GM23338 (cell line): ENCODE results near the gene CCDC50. TPM values are rescaled to one million over a fixed set of nuclear protein-coding genes. Genes with fewer than 3 reads are reported as not detected.

Source experiments
- ATAC-seq: fragments of 200-7000 bp; cut with Tn5 transposase; 3 replicates; pipeline ENCODE4 v1.9.1; 2020
- DNase-seq: peaks from one replicate; pipeline ENCODE4 v3.0.0-alpha.2; 2015; ENCODE audit warnings: low spot score
- H2AFZ ChIP-seq: fragments of 200-600 bp; sonication (generic); 2 replicates; pipeline ENCODE4 v1.8.0; 2016; ENCODE audit warnings: antibody characterized with exemption, mild to moderate bottlenecking, moderate library complexity
- H3F3A ChIP-seq: fragments of 200-600 bp; sonication (generic); replicated peaks from 2 replicates; pipeline ENCODE4 v1.8.0; 2017; ENCODE audit warnings: antibody characterized with exemption, mixed run types, low read depth
- H3K27ac ChIP-seq: fragments of 200-600 bp; sonication (generic); 2 replicates; pipeline ENCODE4 v1.6.1; 2016; ENCODE audit warnings: low read depth
- H3K27me3 ChIP-seq: fragments of 200-600 bp; sonication (generic); 2 replicates; pipeline ENCODE4 v1.8.0; 2016; ENCODE audit warnings: mild to moderate bottlenecking, mixed run types, moderate library complexity; ENCODE audit not compliant: insufficient read depth
- H3K36me3 ChIP-seq: fragments of 200-600 bp; sonication (generic); 2 replicates; pipeline ENCODE4 v1.8.0; 2016; ENCODE audit warnings: mild to moderate bottlenecking; ENCODE audit not compliant: insufficient read depth
- H3K4me1 ChIP-seq: fragments of 200-600 bp; sonication (generic); 2 replicates; pipeline ENCODE4 v1.8.0; 2016; ENCODE audit warnings: mild to moderate bottlenecking, moderate library complexity; ENCODE audit not compliant: insufficient read depth
- H3K4me2 ChIP-seq: fragments of 200-600 bp; sonication (generic); 2 replicates; pipeline ENCODE4 v1.7.1; 2017; ENCODE audit warnings: mixed run types
- H3K4me3 ChIP-seq: fragments of 200-600 bp; sonication (generic); 2 replicates; pipeline ENCODE4 v1.6.1; 2016; ENCODE audit warnings: mixed run types
- H3K79me2 ChIP-seq: fragments of 200-600 bp; sonication (generic); replicated peaks from 2 replicates; pipeline ENCODE4 v1.8.0; 2017; ENCODE audit warnings: mild to moderate bottlenecking; ENCODE audit not compliant: insufficient read depth
- H3K9me2 ChIP-seq: fragments of 200-600 bp; sonication (generic); 2 replicates; pipeline ENCODE4 v1.8.0; 2017; ENCODE audit not compliant: insufficient read depth
- H4K20me1 ChIP-seq: fragments of 200-600 bp; sonication (generic); replicated peaks from 2 replicates; pipeline ENCODE4 v1.8.0; 2017; ENCODE audit warnings: mild to moderate bottlenecking; ENCODE audit not compliant: insufficient read depth
- H3K27ac Mint-ChIP-seq: 2 replicates; pipeline ENCODE4 v1.8.0; 2020; ENCODE audit warnings: inconsistent platforms, mild to moderate bottlenecking, moderate library complexity, mixed read lengths
- H3K27me3 Mint-ChIP-seq: 3 replicates; pipeline ENCODE4 v1.8.0; 2022; ENCODE audit warnings: low read depth, mild to moderate bottlenecking, moderate library complexity, mixed read lengths, inconsistent platforms; ENCODE audit not compliant: insufficient read depth, poor library complexity
- H3K36me3 Mint-ChIP-seq: 3 replicates; pipeline ENCODE4 v1.8.0; 2021; ENCODE audit warnings: low read depth, mild to moderate bottlenecking, inconsistent platforms, moderate library complexity, mixed read lengths
- H3K4me1 Mint-ChIP-seq: 3 replicates; pipeline ENCODE4 v1.8.0; 2020; ENCODE audit warnings: mild to moderate bottlenecking, inconsistent platforms, mixed read lengths
- H3K4me3 Mint-ChIP-seq: 3 replicates; pipeline ENCODE4 v1.8.0; 2021; ENCODE audit warnings: moderate library complexity, mild to moderate bottlenecking, inconsistent platforms, mixed read lengths
- H3K9me3 Mint-ChIP-seq: 3 replicates; pipeline ENCODE4 v1.8.0; 2020; ENCODE audit warnings: moderate library complexity, mild to moderate bottlenecking, inconsistent platforms, mixed read lengths
- CREB1 ChIP-seq: fragments of 250-450 bp; sonication (Bioruptor Pico); IDR thresholded peaks from 2 replicates; pipeline ENCODE4 v1.5.0; 2020; ENCODE audit warnings: low read depth, mild to moderate bottlenecking, moderate library complexity
- EZH2 ChIP-seq: fragments of 200-600 bp; sonication (generic); IDR thresholded peaks from one replicate; pipeline ENCODE4 v1.8.0; 2017; ENCODE audit warnings: antibody characterized with exemption, mild to moderate bottlenecking, low read depth; ENCODE audit not compliant: unreplicated experiment
- EZH2phosphoT487 ChIP-seq: fragments of 200-600 bp; sonication (generic); IDR thresholded peaks from one replicate; pipeline ENCODE4 v1.8.1; 2018; ENCODE audit warnings: antibody characterized with exemption; ENCODE audit not compliant: unreplicated experiment
- JUNB ChIP-seq: IDR thresholded peaks from one replicate; pipeline ENCODE4 v1.6.1; 2016; ENCODE audit warnings: antibody characterized with exemption; ENCODE audit not compliant: unreplicated experiment
- NANOG ChIP-seq: IDR thresholded peaks from 2 replicates; pipeline ENCODE4 v1.6.1; 2016; ENCODE audit warnings: antibody characterized with exemption, borderline replicate concordance
- POLR2AphosphoS5 ChIP-seq: IDR thresholded peaks from 2 replicates; pipeline ENCODE4 v1.6.1; 2016; ENCODE audit warnings: antibody characterized with exemption, low read depth
- REST ChIP-seq: IDR thresholded peaks from one replicate; pipeline ENCODE4 v1.6.1; 2018; ENCODE audit warnings: antibody characterized with exemption; ENCODE audit not compliant: unreplicated experiment
- STAT1 ChIP-seq: IDR thresholded peaks from one replicate; pipeline ENCODE4 v1.6.1; 2016; ENCODE audit warnings: antibody characterized with exemption; ENCODE audit not compliant: unreplicated experiment
- ZNF114 ChIP-seq: fragments of 250-450 bp; sonication (Bioruptor Pico); IDR thresholded peaks from 2 replicates; pipeline ENCODE4 v1.5.0; 2020; ENCODE audit warnings: mild to moderate bottlenecking, moderate library complexity
- ZNF331 ChIP-seq: fragments of 250-450 bp; sonication (Bioruptor Pico); IDR thresholded peaks from 2 replicates; pipeline ENCODE4 v1.5.0; 2020; ENCODE audit warnings: low read depth, mild to moderate bottlenecking, moderate library complexity
- polyA plus RNA-seq: library from polyadenylated mRNA; unstranded; fragments of >200 nt; fragmentation: Nextera tagmentation; extraction: Ambion mirVana; gene quantifications from 2 replicates; pipeline ENCODE4 v1.2.1, GENCODE V29; 2016
- total RNA-seq: library from RNA; depleted of rRNA; stranded (reverse); fragments of >200 nt; shearing (Covaris generic); gene quantifications from 2 replicates; pipeline ENCODE4 v1.2.3, GENCODE V29; 2014
- TF ChIP-seq, protein P1 (sequence below), 2 experiments: fragments of 200-600 bp in 1 of 2; sonication (generic) in 1 of 2; conservative IDR thresholded peaks; 2 replicates each; pipeline versions ENCODE4 v1.5.1 to v1.6.1; 2016 to 2017; ENCODE audit warnings: antibody characterized with exemption in 2 of 2, low read depth in 2 of 2, mild to moderate bottlenecking in 2 of 2, moderate library complexity in 1 of 2
- TF ChIP-seq, protein P2 (sequence below): fragments of 250-450 bp; sonication (Bioruptor Pico); IDR thresholded peaks from 2 replicates; pipeline ENCODE4 v1.5.0; 2020; ENCODE audit warnings: mild to moderate bottlenecking, moderate library complexity
- TF ChIP-seq, protein P3 (sequence below): IDR thresholded peaks from 2 replicates; pipeline ENCODE4 v1.6.1; 2016; ENCODE audit warnings: antibody characterized with exemption

The CCDC50 gene
- total and polyA plus RNA-seq, 2 experiments from 2014 or later = 22.4 to 25.4 TPM

GRCh38 chr3:191343115-191343514, 13.9 kb downstream of the CCDC50 start:
- DNase-seq (no peak), ATAC-seq (no peak)
- Histone ChIP-seq H3K79me2 (peaks cover 44% of the 10 kb centered on the region), H3K9me2 (0 out of 2 replicates have a peak, but pooled peaks cover 3% of the 10 kb centered on the region), H3K4me2 (no peak overlapping the region), H3K36me3 (no peaks in the 10 kb centered on the region), H2AFZ (no peak overlapping the region), H4K20me1 (no peaks in the 10 kb centered on the region), H3K4me1 (no peaks in the 10 kb centered on the region; the same call in 1 of the 2 replicates), H3K27ac (no peak overlapping the region), H3K4me3 (no peak overlapping the region), H3F3A (no peaks in the 10 kb centered on the region), H3K27me3 (no peaks in the 10 kb centered on the region)
- no peak for TF ChIP-seq EZH2phosphoT487
- TF ChIP-seq, protein P1, sequence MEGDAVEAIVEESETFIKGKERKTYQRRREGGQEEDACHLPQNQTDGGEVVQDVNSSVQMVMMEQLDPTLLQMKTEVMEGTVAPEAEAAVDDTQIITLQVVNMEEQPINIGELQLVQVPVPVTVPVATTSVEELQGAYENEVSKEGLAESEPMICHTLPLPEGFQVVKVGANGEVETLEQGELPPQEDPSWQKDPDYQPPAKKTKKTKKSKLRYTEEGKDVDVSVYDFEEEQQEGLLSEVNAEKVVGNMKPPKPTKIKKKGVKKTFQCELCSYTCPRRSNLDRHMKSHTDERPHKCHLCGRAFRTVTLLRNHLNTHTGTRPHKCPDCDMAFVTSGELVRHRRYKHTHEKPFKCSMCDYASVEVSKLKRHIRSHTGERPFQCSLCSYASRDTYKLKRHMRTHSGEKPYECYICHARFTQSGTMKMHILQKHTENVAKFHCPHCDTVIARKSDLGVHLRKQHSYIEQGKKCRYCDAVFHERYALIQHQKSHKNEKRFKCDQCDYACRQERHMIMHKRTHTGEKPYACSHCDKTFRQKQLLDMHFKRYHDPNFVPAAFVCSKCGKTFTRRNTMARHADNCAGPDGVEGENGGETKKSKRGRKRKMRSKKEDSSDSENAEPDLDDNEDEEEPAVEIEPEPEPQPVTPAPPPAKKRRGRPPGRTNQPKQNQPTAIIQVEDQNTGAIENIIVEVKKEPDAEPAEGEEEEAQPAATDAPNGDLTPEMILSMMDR (conservative IDR thresholded peaks at IDR 0.05; ENCODE audit: low read depth in 2 of 2) = no peak
- TF ChIP-seq, protein P2, sequence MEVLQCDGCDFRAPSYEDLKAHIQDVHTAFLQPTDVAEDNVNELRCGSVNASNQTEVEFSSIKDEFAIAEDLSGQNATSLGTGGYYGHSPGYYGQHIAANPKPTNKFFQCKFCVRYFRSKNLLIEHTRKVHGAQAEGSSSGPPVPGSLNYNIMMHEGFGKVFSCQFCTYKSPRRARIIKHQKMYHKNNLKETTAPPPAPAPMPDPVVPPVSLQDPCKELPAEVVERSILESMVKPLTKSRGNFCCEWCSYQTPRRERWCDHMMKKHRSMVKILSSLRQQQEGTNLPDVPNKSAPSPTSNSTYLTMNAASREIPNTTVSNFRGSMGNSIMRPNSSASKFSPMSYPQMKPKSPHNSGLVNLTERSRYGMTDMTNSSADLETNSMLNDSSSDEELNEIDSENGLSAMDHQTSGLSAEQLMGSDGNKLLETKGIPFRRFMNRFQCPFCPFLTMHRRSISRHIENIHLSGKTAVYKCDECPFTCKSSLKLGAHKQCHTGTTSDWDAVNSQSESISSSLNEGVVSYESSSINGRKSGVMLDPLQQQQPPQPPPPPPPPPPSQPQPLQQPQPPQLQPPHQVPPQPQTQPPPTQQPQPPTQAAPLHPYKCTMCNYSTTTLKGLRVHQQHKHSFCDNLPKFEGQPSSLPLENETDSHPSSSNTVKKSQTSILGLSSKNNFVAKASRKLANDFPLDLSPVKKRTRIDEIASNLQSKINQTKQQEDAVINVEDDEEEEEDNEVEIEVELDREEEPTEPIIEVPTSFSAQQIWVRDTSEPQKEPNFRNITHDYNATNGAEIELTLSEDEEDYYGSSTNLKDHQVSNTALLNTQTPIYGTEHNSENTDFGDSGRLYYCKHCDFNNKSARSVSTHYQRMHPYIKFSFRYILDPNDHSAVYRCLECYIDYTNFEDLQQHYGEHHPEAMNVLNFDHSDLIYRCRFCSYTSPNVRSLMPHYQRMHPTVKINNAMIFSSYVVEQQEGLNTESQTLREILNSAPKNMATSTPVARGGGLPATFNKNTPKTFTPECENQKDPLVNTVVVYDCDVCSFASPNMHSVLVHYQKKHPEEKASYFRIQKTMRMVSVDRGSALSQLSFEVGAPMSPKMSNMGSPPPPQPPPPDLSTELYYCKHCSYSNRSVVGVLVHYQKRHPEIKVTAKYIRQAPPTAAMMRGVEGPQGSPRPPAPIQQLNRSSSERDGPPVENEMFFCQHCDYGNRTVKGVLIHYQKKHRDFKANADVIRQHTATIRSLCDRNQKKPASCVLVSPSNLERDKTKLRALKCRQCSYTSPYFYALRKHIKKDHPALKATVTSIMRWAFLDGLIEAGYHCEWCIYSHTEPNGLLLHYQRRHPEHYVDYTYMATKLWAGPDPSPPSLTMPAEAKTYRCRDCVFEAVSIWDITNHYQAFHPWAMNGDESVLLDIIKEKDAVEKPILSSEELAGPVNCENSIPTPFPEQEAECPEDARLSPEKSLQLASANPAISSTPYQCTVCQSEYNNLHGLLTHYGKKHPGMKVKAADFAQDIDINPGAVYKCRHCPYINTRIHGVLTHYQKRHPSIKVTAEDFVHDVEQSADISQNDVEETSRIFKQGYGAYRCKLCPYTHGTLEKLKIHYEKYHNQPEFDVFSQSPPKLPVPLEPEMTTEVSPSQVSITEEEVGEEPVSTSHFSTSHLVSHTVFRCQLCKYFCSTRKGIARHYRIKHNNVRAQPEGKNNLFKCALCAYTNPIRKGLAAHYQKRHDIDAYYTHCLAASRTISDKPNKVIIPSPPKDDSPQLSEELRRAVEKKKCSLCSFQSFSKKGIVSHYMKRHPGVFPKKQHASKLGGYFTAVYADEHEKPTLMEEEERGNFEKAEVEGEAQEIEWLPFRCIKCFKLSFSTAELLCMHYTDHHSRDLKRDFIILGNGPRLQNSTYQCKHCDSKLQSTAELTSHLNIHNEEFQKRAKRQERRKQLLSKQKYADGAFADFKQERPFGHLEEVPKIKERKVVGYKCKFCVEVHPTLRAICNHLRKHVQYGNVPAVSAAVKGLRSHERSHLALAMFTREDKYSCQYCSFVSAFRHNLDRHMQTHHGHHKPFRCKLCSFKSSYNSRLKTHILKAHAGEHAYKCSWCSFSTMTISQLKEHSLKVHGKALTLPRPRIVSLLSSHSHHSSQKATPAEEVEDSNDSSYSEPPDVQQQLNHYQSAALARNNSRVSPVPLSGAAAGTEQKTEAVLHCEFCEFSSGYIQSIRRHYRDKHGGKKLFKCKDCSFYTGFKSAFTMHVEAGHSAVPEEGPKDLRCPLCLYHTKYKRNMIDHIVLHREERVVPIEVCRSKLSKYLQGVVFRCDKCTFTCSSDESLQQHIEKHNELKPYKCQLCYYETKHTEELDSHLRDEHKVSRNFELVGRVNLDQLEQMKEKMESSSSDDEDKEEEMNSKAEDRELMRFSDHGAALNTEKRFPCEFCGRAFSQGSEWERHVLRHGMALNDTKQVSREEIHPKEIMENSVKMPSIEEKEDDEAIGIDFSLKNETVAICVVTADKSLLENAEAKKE = no peak
- no peak for TF ChIP-seq NANOG
- TF ChIP-seq JUNB = no peak
- no peak for TF ChIP-seq EZH2
- TF ChIP-seq POLR2AphosphoS5 = no peak
- TF ChIP-seq CREB1 (CRISPR knock-in tag) = no peak
- TF ChIP-seq, protein P3, sequence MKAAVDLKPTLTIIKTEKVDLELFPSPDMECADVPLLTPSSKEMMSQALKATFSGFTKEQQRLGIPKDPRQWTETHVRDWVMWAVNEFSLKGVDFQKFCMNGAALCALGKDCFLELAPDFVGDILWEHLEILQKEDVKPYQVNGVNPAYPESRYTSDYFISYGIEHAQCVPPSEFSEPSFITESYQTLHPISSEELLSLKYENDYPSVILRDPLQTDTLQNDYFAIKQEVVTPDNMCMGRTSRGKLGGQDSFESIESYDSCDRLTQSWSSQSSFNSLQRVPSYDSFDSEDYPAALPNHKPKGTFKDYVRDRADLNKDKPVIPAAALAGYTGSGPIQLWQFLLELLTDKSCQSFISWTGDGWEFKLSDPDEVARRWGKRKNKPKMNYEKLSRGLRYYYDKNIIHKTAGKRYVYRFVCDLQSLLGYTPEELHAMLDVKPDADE = no peak
- no peak for TF ChIP-seq STAT1
- TF ChIP-seq ZNF114 = no peak
- no peak for TF ChIP-seq REST
- no peak for TF ChIP-seq ZNF331 (CRISPR knock-in tag)
- Mint-ChIP-seq H3K9me3 (no peaks in the 10 kb centered on the region), H3K4me1 (peaks cover 29% of the 10 kb centered on the region), H3K27me3 (no peaks in the 10 kb centered on the region), H3K27ac (no peak overlapping the region), H3K4me3 (no peak overlapping the region), H3K36me3 (no peaks in the 10 kb centered on the region)
